Middle frontal gyrus (tissue), 1 donor: ENCODE data around the gene AMZ1.
"Not testable (repeated sequence)": the region's sequence is repeated elsewhere in the genome, so short reads cannot be mapped to it uniquely, and the experiment has no call there.

ENCODE experiments used
- DNase-seq: peaks from one replicate; pipeline ENCODE4 v3.0.0-alpha.2; 2015; ENCODE audit warnings: low spot score; ENCODE audit errors: extremely low spot score

Gene AMZ1

DNA sequence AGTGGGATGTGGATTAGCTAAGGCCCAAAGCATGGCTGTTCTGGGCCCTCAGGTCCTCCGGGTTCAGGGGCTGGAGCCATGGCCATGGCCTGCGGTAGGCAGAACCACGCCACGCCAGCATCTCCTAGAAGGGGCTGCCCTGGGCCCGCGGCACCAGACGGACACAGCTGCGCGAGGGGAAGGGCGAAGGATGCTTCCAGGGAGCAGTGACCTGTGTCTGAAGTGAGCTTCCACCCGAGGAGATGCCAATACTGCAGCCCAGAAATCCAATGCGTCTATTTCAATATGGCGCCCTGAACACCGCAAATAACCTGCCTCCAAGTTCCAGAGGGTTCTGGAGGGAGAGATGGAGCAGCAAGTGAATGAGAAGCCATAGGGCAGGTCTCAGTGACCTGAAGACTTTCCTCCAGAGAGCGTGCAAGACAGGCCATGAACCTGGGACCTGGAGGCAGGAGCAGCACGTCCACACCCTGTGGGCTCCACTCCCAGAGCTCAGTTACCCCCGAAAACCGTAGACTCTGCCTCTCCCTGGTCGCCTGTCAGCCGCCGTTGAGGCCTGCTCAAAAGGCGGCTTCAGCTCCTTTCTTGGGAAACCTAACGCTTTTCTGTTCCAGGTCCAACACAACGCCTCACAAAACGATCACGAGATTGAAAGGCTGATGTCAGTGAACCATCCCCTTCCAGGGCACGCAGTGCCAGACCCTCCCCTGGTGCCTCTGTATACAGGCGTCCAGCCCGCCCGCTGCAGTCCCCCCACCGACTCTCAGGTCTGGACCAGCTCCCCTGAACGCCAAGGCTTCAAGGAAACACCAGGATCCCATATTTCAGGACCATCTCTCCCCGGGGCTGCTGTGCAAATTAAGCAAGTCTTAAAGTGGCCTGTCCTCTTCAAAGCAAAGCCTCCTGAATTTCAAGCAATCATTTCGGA, 37.4 kb downstream of the AMZ1 start:
- no peak for DNase-seq

DNA sequence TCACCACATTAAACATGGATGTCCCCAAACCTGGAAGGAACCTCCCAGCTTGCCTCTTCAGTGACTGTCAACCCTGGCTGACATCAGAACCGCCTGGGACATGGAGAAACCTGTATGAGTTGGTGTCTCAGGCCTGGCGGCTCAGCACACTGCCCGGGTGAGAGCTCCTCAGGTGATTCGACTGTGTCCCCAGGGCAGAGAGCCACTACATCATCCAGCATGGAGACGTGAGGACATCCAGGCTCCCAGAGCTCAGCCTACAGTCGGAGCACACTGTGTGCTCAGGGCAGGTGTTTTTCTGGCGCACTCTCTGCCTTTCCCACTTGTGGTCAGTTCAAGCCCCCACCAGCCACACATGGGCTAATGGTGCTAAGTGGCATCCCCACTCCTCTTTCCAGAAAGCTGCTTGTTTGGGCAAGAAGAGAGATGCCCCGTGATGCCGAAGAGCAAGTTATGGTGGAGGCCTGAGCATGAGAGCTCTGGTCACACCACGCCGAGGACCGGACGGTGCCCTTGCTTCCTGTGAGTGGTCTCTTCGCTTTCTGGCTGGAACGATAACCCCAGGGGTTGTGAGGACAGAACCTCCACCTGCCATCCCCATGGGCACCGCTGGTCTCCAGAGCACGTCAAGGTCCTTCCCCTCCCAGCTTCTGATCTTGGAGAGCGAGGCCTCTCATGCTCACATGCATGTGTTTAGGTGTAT, 38.5 kb downstream of the AMZ1 start:
- DNase-seq = no peak

DNA sequence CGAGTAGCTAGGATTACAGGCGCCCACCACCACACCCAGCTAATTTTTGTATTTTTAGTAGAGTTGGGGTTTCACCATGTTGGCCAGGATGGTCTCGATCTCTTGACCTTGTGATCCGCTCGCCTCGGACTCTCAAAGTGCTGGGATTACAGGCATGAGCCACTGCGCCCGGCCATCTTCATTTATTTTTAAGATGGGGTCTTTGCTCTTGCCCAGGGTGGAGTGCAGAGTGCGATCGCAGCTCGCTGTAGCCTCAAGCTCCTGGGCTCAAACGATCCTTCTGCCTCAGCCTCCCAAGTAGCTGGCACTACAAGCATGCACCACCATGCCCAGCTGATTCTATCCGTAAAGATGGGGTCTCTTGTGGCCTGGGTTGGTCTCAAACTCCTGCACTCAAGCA, 39.2 kb downstream of the AMZ1 start:
- DNase-seq = not testable (repeated sequence)

DNA sequence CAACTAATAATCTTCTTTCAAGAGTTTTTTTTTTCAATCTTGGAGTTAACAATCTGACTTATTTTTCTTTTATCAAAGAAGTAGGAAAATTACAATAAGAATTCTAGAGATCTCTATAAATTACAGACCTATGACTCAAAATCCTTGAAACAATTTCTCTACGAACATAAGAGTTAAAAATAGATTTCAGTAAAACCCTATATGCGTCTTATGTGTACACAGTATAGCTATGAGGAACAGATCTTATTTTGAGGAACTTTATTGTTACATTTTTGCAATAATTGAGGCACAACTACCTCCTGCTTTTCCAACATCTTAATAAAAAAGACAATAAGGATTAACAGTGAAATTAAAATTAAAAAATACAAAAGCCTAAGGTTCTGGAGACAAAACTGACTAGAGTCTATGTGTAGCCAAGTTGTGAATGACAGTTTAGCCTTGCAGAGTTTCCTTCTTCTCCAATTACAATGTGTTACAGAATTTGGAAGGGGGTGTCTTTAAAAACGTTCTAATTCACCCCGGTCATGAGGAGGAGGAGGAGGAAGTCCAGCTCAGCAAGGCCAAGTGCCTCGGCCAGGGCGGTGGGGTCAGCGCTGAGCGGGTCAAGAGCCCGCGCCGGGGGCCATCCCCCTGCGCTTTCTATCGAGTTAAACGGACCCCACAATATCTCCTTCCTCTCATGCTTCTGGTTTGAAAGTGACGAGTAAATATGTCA, 40.5 kb downstream of the AMZ1 start:
- no peak for DNase-seq

- DNase-seq = no peak
Observed at GRCh38 chr7:2729031-2729892, 41.3 kb downstream of the AMZ1 start.

- peak; percentile 39 for DNase-seq
Observed at GRCh38 chr7:2729893-2730716, 42.1 kb downstream of the AMZ1 start.

DNA sequence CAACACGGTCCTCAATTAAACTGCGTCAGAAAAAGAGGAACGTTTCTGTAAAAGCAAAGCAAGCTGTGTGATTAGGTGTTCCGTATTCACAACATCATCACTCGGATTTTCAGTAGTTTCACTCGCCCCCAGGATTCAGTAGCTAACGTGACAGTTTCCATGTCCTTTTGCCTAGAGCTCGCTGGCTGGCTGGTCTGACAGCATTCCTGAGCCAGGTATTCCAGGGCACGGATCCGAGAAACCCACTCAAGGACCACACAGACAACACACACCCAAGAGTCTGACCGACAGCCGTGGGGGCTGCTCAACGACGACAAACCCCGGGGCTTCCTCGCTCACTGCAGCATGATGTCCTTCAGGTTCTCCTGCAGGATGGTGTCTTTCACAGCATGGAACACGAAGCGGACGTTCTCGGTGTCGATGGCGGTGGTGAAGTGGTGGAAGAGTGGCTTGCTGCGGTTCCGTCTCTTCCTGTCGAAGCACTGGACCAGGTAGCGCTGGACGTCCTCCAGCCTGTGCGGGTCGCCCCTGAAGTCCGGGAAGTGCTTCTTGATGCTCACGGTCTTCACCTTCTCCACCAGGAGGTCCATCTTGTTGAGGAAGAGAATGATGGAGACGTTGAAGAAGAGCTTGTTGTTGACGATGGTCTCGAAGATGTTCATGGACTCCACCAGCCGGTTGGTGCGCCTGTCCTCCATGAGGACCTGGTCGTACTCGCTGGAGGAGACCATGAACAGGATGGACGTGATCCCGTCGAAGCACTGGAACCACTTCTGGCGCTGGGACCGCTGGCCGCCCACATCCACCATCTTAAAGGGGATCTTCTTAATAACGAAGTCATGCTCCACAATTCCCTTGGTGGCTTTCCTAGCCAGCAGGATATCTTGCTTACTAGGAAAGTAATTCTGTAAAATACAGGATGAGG, 43.1 kb downstream of the AMZ1 start:
- DNase-seq = no peak

GRCh38 chr7:2732388-2732787, 44.4 kb downstream of the AMZ1 start:
- no peak for DNase-seq

GRCh38 chr7:2732959-2733584, 45.1 kb downstream of the AMZ1 start:
- no peak for DNase-seq

GRCh38 chr7:2734084-2734686, 46.2 kb downstream of the AMZ1 start:
- no peak for DNase-seq

GRCh38 chr7:2734751-2735571, 47.0 kb downstream of the AMZ1 start:
- no peak for DNase-seq

- no peak for DNase-seq
Observed at GRCh38 chr7:2735744-2736143, 47.7 kb downstream of the AMZ1 start.

GRCh38 chr7:2736411-2736914, 48.5 kb downstream of the AMZ1 start:
- no peak for DNase-seq

- not testable (repeated sequence) for DNase-seq
Observed at GRCh38 chr7:2737005-2737743, 49.2 kb downstream of the AMZ1 start.

DNA sequence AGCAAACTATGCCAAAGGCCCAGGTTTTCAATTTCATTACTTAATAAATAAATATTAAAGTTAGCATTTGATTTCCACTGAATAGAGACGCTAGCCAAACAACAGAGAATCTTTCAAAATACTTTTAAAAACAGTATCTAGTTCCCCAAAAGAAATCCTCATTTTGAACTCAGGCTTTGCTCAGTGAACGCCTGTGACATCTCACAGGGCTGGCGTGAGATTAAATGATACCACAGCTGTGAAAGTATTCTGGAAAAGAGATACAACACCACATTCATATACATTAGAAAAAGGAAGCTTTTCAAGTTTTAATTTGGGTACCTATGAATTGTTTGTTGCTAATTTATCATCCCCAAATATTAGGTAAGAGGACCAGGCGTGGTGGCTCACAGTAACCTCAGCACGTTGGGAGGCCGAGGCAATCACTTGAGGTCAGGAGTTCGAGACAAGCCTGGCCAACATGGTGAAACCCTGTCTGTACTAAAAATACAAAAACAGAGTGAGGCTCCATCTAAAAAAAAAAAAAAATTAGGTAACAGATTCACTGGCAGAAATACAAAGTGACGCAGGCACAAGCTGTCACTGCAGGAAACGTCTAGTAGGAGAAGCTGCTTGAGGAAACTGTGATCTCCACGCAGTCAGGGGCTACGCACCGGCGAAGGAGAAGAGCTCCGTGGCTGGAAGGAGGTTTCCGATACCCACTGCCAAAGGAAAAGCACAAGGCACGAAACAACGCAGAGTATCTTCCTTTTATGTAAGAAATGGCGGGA, 50.0 kb downstream of the AMZ1 start:
- DNase-seq = peak; percentile 33
